Stimulated activated naive B cell treated with anti-CD40 and anti-IgM and Interleukin-4, amounts not matched to agents 10 μg/mL and 1 μg/mL and 100 μg/mL, for 72 hours (primary cell): ENCODE results near the gene ROBO1.
"Not testable (repeated sequence)": the region's sequence is repeated elsewhere in the genome, so short reads cannot be mapped to it uniquely, and the experiment has no call there.

ENCODE experiments used
- ATAC-seq, 2 donors: fragments of 150-1000 bp; cut with Tn5 transposase; replicated peaks; 2 replicates each; pipeline ENCODE4 v1.10.0; 2021; ENCODE audit warnings: moderate library complexity in 1 of 2
- DNase-seq: peaks from one replicate; pipeline ENCODE4 v3.0.0; 2021
- H3K27ac Mint-ChIP-seq: one replicate; pipeline ENCODE4 v1.8.0; 2022; ENCODE audit warnings: mild to moderate bottlenecking, mixed read lengths
- H3K27me3 Mint-ChIP-seq, 2 donors: one replicate each; pipeline ENCODE4 v1.8.0; 2022; ENCODE audit warnings: mixed read lengths in 2 of 2
- H3K36me3 Mint-ChIP-seq, 2 donors: one replicate each; pipeline ENCODE4 v1.8.0; 2022; ENCODE audit warnings: mixed read lengths in 2 of 2, mild to moderate bottlenecking in 1 of 2
- H3K4me1 Mint-ChIP-seq, 2 donors: one replicate each; pipeline ENCODE4 v1.8.0; 2022; ENCODE audit warnings: mixed read lengths in 2 of 2, mild to moderate bottlenecking in 1 of 2
- H3K4me3 Mint-ChIP-seq, 2 donors: one replicate each; pipeline ENCODE4 v1.8.0; 2022; ENCODE audit warnings: mild to moderate bottlenecking in 2 of 2, mixed read lengths in 2 of 2, moderate library complexity in 1 of 2
- H3K9me3 Mint-ChIP-seq, 2 donors: one replicate each; pipeline ENCODE4 v1.8.0; 2022; ENCODE audit warnings: mixed read lengths in 2 of 2, mild to moderate bottlenecking in 1 of 2

Gene ROBO1

DNA sequence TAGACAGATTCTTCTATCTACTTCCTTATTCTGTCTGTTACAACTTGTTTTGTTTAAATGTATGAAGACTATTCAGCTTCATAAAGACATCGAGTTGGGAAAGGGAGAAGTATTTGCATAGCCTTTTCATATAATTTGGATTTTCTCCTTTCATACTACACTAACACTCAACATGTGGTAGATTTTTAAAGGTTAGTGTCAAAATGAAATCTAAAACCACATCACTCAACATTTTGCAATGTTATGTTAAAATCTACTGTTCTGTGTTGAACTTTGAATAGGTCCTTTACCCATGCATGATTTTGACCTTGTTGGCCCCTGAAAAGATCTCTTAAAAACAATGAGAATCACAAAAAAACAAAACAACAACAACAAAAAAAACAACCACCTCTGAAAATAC, 860.9 kb downstream of the ROBO1 start:
- Mint-ChIP-seq H3K27ac (no peak overlapping the region), H3K27me3 (no peaks in the 10 kb centered on the region), H3K9me3 (peaks cover 0 to 5% of the 10 kb centered on the region in 2 donors), H3K36me3 (no peaks in the 10 kb centered on the region), H3K4me1 (no peaks in the 10 kb centered on the region), H3K4me3 (no peak overlapping the region)
- ATAC-seq (no peak), DNase-seq (no peak)

- no peaks in the 10 kb centered on the region for H3K36me3 Mint-ChIP-seq
- ATAC-seq (no peak), DNase-seq (no peak)
- no peak overlapping the region for H3K27ac Mint-ChIP-seq
- no peak overlapping the region for H3K4me3 Mint-ChIP-seq
- peaks cover 0 to 5% of the 10 kb centered on the region in 2 donors for H3K9me3 Mint-ChIP-seq
- H3K4me1 Mint-ChIP-seq, result no peaks in the 10 kb centered on the region
- H3K27me3 Mint-ChIP-seq, result no peaks in the 10 kb centered on the region
Observed at GRCh38 chr3:78906245-78906644, 861.6 kb downstream of the ROBO1 start.

GRCh38 chr3:78905700-78906099, 862.1 kb downstream of the ROBO1 start:
- H3K27me3 Mint-ChIP-seq, result no peaks in the 10 kb centered on the region
- H3K9me3 Mint-ChIP-seq, result peaks cover 0 to 5% of the 10 kb centered on the region in 2 donors
- no peak overlapping the region for H3K4me3 Mint-ChIP-seq
- ATAC-seq, result no peak
- H3K27ac Mint-ChIP-seq, result no peak overlapping the region
- DNase-seq, result no peak
- no peaks in the 10 kb centered on the region for H3K36me3 Mint-ChIP-seq
- no peaks in the 10 kb centered on the region for H3K4me1 Mint-ChIP-seq

DNA sequence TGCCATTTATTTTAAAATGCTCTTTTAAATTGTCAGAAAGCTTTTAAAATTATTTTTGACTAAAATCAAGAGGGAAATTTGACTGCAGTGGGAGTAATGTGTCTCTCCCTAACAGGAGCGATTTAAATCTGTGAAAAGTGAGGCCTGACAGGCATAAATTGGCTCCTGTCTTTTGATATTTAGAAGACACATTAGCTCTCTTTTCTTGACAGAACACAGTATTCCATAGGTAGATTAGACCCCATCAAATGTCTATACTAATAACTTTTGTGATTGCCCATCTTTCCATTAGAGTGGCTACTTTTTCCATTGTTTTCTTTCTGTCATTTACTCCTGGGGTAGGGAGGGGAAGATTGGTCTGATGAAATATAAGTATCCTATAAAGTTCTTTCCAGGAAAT, 866.3 kb downstream of the ROBO1 start:
- Mint-ChIP-seq H3K4me3 (no peak overlapping the region), H3K9me3 (no peaks in the 10 kb centered on the region), H3K4me1 (no peaks in the 10 kb centered on the region), H3K36me3 (no peaks in the 10 kb centered on the region), H3K27ac (no peak overlapping the region), H3K27me3 (no peaks in the 10 kb centered on the region)
- DNase-seq (no peak), ATAC-seq (no peak)

DNA sequence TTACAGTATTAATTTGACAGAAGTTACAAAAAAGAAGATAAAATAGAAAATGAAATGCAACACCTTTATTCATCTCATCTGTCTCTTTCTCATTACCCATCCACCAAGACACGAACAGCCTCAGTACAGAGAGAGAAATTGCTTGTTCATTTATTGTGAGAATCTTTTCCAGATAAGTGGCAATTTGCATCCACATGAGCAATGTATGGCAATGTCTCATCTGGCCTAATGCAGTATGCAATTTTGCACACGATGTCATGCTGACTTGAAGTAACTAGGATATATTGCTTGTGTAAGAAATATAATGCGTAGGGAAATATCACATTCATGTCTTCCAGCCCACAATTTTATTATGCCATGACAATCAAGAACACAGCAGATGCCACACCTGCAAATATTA, 866.9 kb downstream of the ROBO1 start:
- no peaks in the 10 kb centered on the region for H3K4me1 Mint-ChIP-seq
- peaks cover 2 to 4% of the 10 kb centered on the region in 2 donors for H3K9me3 Mint-ChIP-seq
- ATAC-seq (no peak), DNase-seq (no peak)
- H3K27ac Mint-ChIP-seq, result no peak overlapping the region
- H3K27me3 Mint-ChIP-seq, result no peaks in the 10 kb centered on the region
- H3K36me3 Mint-ChIP-seq, result no peaks in the 10 kb centered on the region
- no peak overlapping the region for H3K4me3 Mint-ChIP-seq

GRCh38 chr3:78900426-78900825, 867.4 kb downstream of the ROBO1 start:
- Mint-ChIP-seq H3K27me3 (no peaks in the 10 kb centered on the region), H3K36me3 (no peaks in the 10 kb centered on the region), H3K4me3 (no peak overlapping the region), H3K27ac (no peak overlapping the region), H3K4me1 (no peaks in the 10 kb centered on the region), H3K9me3 (peaks cover 2 to 4% of the 10 kb centered on the region in 2 donors)
- no peak for ATAC-seq
- no peak for DNase-seq

DNA sequence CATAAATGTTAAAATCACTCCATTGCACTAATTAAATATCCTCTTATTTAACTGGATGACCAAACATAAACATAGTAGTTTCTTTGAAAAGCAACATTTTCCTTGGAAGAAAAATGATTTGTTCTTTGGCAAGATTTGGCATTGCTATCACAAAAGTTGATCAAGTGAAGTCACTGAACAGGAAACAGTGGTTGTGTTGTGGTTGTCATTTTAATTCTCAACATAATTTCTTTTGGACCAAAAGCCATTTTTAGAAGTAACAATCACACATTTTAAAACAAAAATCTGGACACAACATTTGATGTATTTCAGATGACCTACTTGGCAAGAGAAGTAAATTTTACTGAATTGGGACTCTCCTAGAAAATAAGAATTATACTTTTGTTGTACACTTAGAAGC, 872.3 kb downstream of the ROBO1 start:
- Mint-ChIP-seq H3K4me3 (no peak overlapping the region), H3K27me3 (no peaks in the 10 kb centered on the region), H3K9me3 (peaks cover 4 to 8% of the 10 kb centered on the region in 2 donors), H3K36me3 (no peaks in the 10 kb centered on the region), H3K27ac (no peak overlapping the region), H3K4me1 (no peaks in the 10 kb centered on the region)
- ATAC-seq (no peak), DNase-seq (no peak)

DNA sequence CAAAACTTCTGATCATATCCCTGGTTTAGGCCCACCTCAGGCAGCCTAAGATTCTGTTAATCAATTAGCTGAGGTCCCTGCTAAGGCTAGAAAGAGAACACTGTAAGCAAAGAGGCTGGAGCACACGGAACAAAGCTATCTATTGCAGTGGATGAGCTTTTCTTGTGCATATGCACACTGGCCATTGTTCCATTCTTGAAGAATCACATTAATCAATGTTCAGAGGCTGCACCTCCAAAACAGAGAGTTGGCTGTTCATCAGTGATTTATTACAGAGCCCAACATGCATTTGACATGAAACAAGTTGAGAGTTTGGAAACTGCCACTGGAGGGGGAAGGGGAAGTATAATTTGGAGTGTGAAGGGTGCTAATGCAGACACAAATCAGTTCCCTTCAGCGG, 873.0 kb downstream of the ROBO1 start:
- ATAC-seq (no peak), DNase-seq (no peak)
- Mint-ChIP-seq H3K9me3 (peaks cover 4 to 8% of the 10 kb centered on the region in 2 donors), H3K36me3 (no peaks in the 10 kb centered on the region), H3K27me3 (no peaks in the 10 kb centered on the region), H3K4me1 (no peaks in the 10 kb centered on the region), H3K4me3 (no peak overlapping the region), H3K27ac (no peak overlapping the region)

- peaks cover 4 to 8% of the 10 kb centered on the region in 2 donors for H3K9me3 Mint-ChIP-seq
- no peaks in the 10 kb centered on the region for H3K27me3 Mint-ChIP-seq
- DNase-seq (no peak), ATAC-seq (no peak)
- H3K4me1 Mint-ChIP-seq, result no peaks in the 10 kb centered on the region
- H3K27ac Mint-ChIP-seq, result no peak overlapping the region
- H3K4me3 Mint-ChIP-seq, result no peak overlapping the region
- H3K36me3 Mint-ChIP-seq, result no peaks in the 10 kb centered on the region
Observed at GRCh38 chr3:78893161-78893560, 874.6 kb downstream of the ROBO1 start.

DNA sequence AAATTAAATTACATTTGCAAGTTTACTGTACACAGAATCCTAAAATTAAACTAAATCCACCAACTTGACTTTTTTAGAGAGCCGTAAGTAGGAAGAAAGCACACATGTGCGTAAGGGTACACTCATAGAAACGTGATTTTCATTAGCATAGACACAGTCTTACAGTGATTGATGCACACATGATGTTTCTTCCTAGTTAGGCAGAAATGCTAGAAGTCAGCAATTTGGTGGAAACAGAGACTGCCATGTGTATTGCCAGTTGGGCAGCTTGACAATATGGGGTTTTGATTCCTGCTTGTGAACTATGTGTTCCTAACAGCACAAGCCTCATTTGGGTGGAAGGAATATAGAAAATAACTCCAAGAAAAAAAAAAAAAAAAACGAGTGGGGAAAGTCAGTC, 878.5 kb downstream of the ROBO1 start:
- Mint-ChIP-seq H3K36me3 (no peaks in the 10 kb centered on the region), H3K9me3 (peaks cover 0 to 6% of the 10 kb centered on the region in 2 donors), H3K4me3 (no peak overlapping the region), H3K27ac (no peak overlapping the region), H3K27me3 (no peaks in the 10 kb centered on the region), H3K4me1 (no peaks in the 10 kb centered on the region)
- DNase-seq (no peak), ATAC-seq (no peak)

DNA sequence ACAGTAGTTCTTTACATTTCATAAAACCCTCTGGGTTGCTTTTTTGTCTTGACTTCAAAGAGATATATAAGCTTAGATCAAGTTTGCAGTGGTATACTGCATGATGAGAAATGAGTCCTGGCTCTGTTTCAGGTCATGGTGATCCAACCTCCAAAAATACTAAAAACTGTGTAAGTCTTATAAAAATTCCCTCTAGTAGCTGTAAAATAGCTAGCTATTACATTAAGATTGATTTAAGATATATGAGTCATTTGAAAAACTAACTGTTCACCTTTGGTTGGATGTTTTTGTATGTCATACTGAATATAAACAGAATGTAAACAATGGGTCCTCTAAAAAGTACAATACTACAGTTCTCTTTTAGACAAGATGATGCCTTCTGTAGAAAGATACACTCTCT, 879.2 kb downstream of the ROBO1 start:
- Mint-ChIP-seq H3K27ac (no peak overlapping the region), H3K4me1 (no peaks in the 10 kb centered on the region), H3K9me3 (peaks cover 0 to 6% of the 10 kb centered on the region in 2 donors), H3K36me3 (no peaks in the 10 kb centered on the region), H3K27me3 (no peaks in the 10 kb centered on the region), H3K4me3 (no peak overlapping the region)
- ATAC-seq (no peak), DNase-seq (no peak)

DNA sequence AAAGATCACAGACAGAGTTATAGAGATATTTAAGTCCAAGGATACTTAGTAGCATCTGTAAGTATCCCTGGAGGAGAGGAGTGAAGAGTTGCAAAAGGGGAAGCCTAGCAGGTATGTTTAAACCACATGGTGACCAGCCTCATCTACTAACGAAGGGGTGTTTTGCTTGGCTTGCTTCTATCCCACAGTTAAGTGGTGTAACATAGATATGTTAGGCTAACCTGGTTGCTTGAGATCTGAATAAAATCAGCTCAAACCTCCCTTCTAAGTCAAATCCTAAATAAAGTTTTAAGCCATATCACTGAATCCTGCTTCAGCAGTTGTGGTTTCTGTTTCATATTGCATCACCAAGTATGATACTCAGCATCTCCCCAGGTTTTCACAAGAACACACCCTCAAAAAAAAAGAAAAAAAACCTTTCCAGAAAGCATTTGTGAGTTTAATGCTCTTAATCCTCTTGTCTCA, 880.2 kb downstream of the ROBO1 start:
- no peaks in the 10 kb centered on the region for H3K36me3 Mint-ChIP-seq
- no peak overlapping the region for H3K27ac Mint-ChIP-seq
- DNase-seq (no peak), ATAC-seq (no peak)
- no peaks in the 10 kb centered on the region for H3K27me3 Mint-ChIP-seq
- H3K4me1 Mint-ChIP-seq, result no peaks in the 10 kb centered on the region
- H3K4me3 Mint-ChIP-seq, result no peak overlapping the region
- H3K9me3 Mint-ChIP-seq, result peaks cover 0 to 4% of the 10 kb centered on the region in 2 donors

GRCh38 chr3:78887029-78887428, 880.8 kb downstream of the ROBO1 start:
- DNase-seq, result no peak
- Mint-ChIP-seq H3K27ac (no peak overlapping the region), H3K27me3 (no peaks in the 10 kb centered on the region), H3K9me3 (peaks cover 0 to 4% of the 10 kb centered on the region in 2 donors), H3K4me3 (no peak overlapping the region), H3K4me1 (no peaks in the 10 kb centered on the region), H3K36me3 (no peaks in the 10 kb centered on the region)
- no peak for ATAC-seq

DNA sequence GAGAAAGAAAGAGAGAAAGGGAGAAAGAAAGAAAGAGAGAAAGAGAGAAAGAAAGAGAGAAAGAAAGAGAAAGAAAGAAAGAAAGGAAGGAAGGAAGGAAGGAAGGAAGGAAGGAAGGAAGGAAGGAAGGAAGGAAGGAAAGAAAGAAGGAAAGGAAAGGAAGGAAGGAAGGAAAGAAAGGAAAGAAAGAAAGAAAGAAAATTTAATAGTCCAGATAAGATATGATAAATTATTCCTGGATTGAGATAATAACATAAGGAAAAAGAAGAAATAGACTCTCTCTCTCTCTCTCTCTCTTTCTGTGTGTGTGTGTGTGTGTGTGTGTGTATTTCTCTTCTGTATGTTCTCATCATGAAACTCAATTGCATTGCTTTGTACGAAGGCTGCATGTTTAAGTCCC, 883.2 kb downstream of the ROBO1 start:
- not testable (repeated sequence) for ATAC-seq, H3K9me3 Mint-ChIP-seq, H3K27ac Mint-ChIP-seq, DNase-seq, H3K36me3 Mint-ChIP-seq, H3K27me3 Mint-ChIP-seq, H3K4me1 Mint-ChIP-seq, H3K4me3 Mint-ChIP-seq

GRCh38 chr3:78882251-78882650, 885.5 kb downstream of the ROBO1 start:
- no peaks in the 10 kb centered on the region for H3K27me3 Mint-ChIP-seq
- no peak for DNase-seq
- H3K4me3 Mint-ChIP-seq, result no peak overlapping the region
- no peaks in the 10 kb centered on the region for H3K36me3 Mint-ChIP-seq
- no peak overlapping the region for H3K27ac Mint-ChIP-seq
- no peaks in the 10 kb centered on the region for H3K4me1 Mint-ChIP-seq
- ATAC-seq, result no peak
- no peaks in the 10 kb centered on the region for H3K9me3 Mint-ChIP-seq

- Mint-ChIP-seq H3K9me3 (no peaks in the 10 kb centered on the region), H3K27me3 (no peaks in the 10 kb centered on the region), H3K27ac (no peak overlapping the region), H3K4me1 (no peaks in the 10 kb centered on the region), H3K36me3 (no peaks in the 10 kb centered on the region), H3K4me3 (no peak overlapping the region)
- DNase-seq (no peak), ATAC-seq (no peak)
Observed at GRCh38 chr3:78881501-78881900, 886.3 kb downstream of the ROBO1 start.
